DMS 273 treated with DMSO at 0.1 percent for 48 hours (cell line): ENCODE results near the gene BMP7.
"Not testable (repeated sequence)": the region's sequence is repeated elsewhere in the genome, so short reads cannot be mapped to it uniquely, and the experiment has no call there.

Source experiments
- DNase-seq: peaks from one replicate; lab custom pipeline; 2025; lab: John Stamatoyannopoulos, UW

The BMP7 gene

GRCh38 chr20:57210911-57211280, 55.5 kb downstream of the BMP7 start:
- no peak for DNase-seq

GRCh38 chr20:57210054-57210910, 56.2 kb downstream of the BMP7 start:
- no peak for DNase-seq

- DNase-seq = no peak
Observed at GRCh38 chr20:57209413-57209812, 57.0 kb downstream of the BMP7 start.

GRCh38 chr20:57208198-57208597, 58.2 kb downstream of the BMP7 start:
- no peak for DNase-seq

- no peak for DNase-seq
Observed at GRCh38 chr20:57207251-57207650, 59.2 kb downstream of the BMP7 start.

GRCh38 chr20:57205606-57206219, 60.7 kb downstream of the BMP7 start:
- DNase-seq = no peak

GRCh38 chr20:57203986-57204385, 62.5 kb downstream of the BMP7 start:
- no peak for DNase-seq

- DNase-seq = no peak
Observed at GRCh38 chr20:57203204-57203603, 63.2 kb downstream of the BMP7 start.

- no peak for DNase-seq
Observed at GRCh38 chr20:57202309-57202708, 64.1 kb downstream of the BMP7 start.

- DNase-seq = no peak
Observed at GRCh38 chr20:57200882-57201695, 65.4 kb downstream of the BMP7 start.

- no peak for DNase-seq
Observed at GRCh38 chr20:57199656-57200405, 66.6 kb downstream of the BMP7 start.

- no peak for DNase-seq
Observed at GRCh38 chr20:57198132-57199072, 68.0 kb downstream of the BMP7 start.

- no peak for DNase-seq
Observed at GRCh38 chr20:57197352-57198131, 68.9 kb downstream of the BMP7 start.

GRCh38 chr20:57195469-57196100, 70.9 kb downstream of the BMP7 start:
- DNase-seq = no peak

GRCh38 chr20:57195023-57195422, 71.4 kb downstream of the BMP7 start:
- no peak for DNase-seq

- DNase-seq = no peak
Observed at GRCh38 chr20:57194154-57194553, 72.3 kb downstream of the BMP7 start.

GRCh38 chr20:57193094-57193493, 73.3 kb downstream of the BMP7 start:
- DNase-seq = no peak

GRCh38 chr20:57192311-57192710, 74.1 kb downstream of the BMP7 start:
- no peak for DNase-seq

- not testable (repeated sequence) for DNase-seq
Observed at GRCh38 chr20:57191265-57191638, 75.2 kb downstream of the BMP7 start.
